ENCODE results near the gene SH2B2.
A peak's percentile ranks its signal among the peaks of the same experiment; 100 is the strongest.

The SH2B2 gene

DNA sequence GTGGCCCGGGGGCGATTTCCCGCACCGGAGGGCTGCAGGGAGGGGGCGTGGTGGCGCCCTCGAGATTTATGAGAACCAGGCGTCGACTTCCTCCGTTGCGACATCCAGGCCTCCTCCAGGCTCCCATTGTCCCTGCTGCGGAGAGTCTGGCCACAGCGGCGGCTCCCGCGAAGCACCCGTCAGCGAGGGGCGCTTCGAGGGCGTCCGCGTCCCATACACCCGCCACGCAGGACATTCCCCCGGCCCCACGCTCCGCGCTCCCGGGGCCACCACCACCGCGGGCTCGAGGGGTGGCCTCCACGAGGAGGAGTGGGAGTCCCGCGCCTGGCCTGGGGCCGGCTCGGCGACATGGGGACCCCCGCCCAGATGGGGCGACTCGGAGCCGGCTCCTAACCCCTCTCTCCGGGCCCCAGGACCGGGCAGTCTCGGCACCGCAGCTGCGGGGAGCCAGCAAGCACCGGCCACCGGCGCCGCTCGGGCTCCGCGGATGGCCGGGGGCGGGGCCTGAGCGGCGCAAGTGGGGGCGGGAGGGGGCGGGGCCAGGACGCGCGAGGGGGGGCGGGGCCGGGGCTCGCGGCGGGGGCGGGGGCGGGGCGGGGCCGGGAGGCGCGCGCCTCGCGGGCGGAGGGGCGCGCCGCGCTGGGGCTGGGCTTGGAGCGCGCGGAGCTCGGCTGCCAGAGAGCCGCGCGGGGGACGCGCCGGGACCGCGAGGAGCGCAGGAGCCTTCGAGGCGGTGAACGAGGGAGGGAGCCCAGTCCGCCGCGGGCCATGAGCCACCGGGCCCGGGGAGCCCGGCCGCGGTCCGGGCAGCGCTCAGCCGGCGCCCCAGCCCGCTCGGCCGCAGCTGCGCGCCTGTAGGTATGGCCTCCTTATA, at the start of gene SH2B2:
SH2B2 (plus strand) TSS at position 632 of the 874 bp plus-strand sequence. CDS start 13,683 bp downstream, outside the sequence.
- peak; percentile 68 for DNase-seq (ENCODE audit: low spot score)

- DNase-seq (ENCODE audit: low spot score), result no peak
Observed at GRCh38 chr7:102239206-102239820, 47.4 kb upstream of the SH2B2 start.

DNA sequence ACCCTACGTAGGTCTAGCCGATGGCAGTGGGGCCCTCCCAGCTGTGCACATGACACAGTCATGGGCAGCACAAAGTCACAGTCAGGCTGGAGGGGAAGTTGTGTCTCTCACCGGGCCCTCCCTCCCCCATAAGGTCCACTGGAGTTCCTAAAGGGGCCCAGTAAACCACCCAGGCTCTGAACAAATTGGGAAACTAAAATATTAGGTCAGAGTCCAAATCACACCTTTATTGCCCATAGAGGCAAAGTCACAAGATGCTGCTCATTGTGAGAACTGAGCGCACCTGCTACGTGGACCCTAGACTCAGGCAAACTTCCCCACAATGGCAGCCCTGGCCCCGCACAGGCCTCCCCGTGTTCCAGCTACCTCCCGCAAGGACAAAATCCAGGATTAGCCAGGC, 45.2 kb upstream of the SH2B2 start:
- DNase-seq (ENCODE audit: low spot score), result no peak

GRCh38 chr7:102244601-102245000, 42.1 kb upstream of the SH2B2 start:
- no peak for DNase-seq (ENCODE audit: low spot score)

DNA sequence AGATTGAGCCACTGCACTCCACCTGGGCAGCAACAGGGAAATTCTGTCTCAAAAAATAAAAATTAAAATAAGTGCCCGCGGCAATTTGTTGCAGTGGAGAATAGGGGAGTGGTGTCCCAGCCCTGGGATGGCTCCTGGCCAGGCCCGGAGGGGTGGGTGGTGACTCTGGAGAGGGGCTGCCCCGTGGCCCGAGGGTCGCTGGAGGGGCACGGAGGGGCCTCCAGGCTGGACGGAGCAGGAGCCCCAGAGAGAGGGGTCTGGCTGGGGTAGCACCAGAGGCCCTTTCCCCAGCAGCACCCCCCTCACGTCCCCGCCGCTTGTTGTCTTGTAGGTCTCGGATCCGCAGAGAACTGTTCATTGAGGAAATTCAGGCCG, 38.6 kb upstream of the SH2B2 start:
- no peak for DNase-seq (ENCODE audit: low spot score)

DNA sequence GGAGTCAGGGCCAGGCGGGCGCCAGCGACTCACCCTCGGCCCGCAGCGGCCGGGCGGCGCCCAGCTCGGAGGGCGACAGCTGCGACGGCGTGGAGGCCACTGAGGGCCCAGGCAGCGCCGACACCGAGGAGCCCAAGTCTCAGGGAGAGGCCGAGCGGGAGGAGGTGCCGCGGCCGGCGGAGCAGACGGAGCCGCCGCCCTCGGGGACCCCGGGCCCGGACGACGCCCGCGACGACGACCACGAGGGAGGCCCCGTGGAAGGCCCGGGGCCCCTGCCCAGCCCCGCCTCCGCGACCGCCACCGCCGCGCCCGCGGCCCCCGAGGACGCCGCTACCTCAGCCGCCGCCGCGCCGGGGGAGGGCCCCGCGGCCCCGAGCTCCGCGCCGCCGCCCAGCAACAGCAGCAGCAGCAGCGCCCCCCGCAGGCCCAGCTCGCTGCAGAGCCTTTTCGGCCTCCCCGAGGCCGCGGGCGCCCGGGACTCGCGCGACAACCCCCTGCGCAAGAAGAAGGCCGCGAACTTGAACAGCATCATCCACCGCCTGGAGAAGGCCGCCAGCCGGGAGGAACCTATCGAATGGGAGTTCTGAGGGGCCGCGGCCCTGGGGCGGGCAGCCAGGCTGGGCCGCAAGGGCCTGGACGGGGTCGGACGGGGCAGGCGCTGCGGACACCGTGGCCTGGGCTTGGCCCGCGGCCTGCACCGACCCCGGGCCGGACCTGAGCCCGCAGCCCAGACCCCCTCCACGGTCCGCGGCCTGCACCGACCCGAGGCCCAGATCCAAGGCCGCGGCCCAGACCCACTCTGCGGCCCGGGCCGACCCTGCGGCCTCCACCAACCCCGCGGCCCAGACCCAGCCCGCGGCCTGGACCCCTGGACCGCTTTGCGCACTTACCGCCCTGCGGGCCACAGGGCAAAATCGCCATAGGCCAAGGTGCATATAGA, 37.9 kb upstream of the SH2B2 start:
- no peak for DNase-seq (ENCODE audit: low spot score)

DNA sequence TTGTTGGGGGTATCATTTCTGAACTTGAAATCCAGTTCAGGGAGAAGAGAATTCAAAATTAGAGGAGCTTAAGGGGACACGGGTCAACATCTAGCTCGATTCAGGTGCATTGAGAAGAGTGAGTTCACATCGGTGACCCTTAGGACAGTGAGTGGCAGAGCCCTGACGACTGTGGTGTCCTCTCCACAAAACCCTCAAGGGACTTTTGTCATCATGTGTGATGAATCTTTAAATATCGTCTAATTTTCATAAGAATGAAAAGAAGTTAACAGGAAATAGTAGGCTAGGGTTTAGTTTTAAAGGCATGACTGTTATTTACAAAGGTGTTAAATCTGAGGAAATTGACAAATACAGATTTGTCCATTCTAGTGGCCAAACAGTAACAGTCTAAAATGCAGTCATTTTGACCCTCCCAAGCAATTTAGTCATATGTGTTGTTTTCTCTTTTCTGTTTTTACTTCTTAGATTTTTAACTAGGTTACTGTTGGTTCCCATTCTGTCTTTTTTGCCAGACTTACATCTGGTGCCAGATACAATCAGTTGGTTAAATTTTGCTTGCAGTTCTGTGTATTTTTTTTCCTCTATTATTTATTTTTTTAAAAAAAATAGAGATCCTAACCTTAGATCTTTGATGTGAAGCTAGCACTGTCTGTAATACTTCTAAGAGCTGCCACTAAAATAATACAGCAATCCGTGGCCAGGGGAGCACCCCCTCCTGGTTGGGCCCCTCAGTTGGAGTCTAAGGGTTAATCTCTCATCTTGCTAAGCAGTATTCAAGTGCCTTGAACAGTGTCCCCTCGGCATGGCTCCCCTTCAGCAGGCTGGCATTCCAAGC, 34.9 kb upstream of the SH2B2 start:
- no peak for DNase-seq (ENCODE audit: low spot score)

GRCh38 chr7:102252366-102252982, 34.2 kb upstream of the SH2B2 start:
- DNase-seq (ENCODE audit: low spot score), result no peak

DNA sequence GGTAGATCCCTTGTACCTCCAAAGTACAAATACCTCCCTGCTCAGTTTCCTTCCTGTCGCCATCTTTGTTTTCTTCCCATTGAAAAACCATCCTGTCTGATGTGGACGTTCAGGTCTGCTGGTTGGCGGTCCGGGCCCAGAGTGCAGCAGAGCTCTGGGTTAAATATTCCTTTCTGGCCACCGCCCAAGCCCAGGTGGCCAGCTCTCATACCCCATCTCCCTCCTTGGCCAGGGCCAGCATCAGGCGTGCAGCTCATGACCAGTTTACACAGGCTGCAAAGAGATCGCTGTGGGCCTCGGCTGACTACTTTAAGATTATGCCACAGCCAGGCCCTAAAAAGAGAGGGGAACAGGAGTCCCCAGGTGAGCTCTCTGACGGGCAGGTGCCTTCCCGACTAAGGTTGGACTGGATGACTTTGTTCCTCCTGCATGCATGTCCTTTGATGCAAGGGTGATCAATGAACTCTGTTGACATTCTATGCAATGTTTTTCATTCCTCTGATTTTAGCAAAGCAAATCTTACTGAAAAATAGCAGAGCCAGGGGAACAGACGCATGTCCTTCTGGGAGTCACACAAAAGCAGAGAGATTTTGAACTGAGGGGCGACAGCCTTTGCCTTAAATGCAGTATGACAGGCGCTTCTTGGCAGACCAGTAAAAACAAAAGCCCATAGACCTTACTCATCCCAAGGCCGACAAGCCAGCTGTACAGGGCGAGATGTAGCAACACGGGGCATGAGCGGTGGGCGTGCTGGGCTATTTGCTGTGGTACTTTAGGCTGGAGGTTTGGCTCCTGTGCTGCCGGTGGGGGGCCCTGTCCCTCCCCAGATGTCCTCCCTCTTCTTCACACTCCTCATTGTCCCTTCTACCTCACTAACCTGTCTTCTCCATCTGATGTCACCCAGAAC, 33.3 kb upstream of the SH2B2 start:
- DNase-seq (ENCODE audit: low spot score), result no peak

DNA sequence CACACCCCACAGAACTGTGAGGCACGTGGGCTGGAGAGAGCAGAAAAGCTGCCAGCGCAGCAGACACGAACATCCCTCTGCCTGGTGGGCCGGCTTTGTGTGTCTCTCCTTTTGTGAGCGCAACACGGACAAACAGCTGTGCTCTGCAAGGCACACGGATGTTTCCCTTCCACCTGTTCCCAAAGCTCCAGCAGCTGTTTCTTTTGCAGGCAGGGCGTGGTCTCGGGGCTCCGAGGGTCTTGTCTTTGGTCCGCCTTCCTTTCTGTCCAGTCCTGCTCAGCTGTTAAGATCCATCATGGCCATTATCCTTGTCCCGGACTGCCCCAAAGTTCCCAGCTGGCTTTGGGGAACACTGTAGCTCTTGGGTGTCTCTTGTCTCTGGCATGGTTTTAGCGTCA, 32.7 kb upstream of the SH2B2 start:
- no peak for DNase-seq (ENCODE audit: low spot score)

DNA sequence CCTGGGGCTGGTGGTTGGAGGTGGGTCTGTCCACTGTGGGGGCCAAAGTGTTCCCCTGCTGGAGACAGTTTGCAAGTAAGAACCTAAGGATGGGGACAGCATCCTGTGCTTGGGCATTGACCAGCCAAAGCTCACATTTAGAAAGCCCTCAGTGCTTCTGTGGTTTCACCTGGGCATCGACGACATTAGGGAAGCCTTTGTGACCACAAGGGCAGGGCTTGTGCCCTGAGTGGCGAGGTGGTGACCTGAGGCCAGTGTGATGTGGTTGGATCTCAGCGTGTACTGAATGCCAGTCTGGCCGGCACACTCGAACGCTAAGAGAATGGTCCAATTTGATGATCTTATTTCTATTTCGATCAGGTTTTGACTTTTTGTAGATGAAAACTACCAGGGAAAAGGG, 32.1 kb upstream of the SH2B2 start:
- DNase-seq (ENCODE audit: low spot score), result no peak

DNA sequence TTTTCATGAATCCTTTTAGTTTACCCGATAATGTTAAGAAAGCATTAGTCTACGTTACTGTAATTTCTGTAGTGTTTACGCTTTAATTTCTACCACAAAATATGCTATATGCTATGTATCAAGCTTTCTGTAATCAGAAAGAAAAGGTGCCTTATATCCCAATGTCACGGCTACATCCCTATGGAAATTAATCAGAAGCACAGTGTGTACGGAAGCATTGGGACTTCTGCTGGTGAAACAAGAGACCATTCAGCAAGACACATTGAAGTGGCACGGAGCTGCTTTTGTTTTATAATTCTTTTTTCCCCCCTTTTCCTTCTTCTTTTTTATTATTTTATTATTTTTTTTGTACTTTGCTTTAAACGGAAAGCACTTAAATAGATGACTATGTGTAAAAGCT, 31.2 kb upstream of the SH2B2 start:
- DNase-seq (ENCODE audit: low spot score), result no peak

- no peak for DNase-seq (ENCODE audit: low spot score)
Observed at GRCh38 chr7:102255916-102256315, 30.8 kb upstream of the SH2B2 start.

GRCh38 chr7:102258073-102258748, 28.5 kb upstream of the SH2B2 start:
- no peak for DNase-seq (ENCODE audit: low spot score)

- no peak for DNase-seq (ENCODE audit: low spot score)
Observed at GRCh38 chr7:102258749-102259107, 27.9 kb upstream of the SH2B2 start.

DNA sequence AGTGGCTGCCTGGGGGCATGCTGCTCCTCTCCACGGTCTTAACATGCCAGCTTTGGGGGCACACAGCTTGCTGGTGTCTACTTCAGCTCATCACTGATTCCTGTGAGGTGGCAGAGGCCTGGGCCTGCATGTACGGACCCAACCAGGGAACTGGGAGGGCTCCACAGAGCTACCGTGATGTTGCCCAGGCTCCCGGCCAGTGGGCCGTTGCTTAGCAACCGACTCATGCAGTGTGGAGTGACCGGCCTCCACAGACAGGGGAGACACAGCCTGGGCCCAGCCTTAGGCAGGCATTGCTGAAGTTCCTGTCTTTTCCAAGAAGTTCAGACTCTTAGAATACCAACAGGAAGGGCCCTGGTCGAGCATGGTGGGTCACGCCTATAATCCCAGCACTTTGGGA, 25.8 kb upstream of the SH2B2 start:
- DNase-seq (ENCODE audit: low spot score), result no peak

DNA sequence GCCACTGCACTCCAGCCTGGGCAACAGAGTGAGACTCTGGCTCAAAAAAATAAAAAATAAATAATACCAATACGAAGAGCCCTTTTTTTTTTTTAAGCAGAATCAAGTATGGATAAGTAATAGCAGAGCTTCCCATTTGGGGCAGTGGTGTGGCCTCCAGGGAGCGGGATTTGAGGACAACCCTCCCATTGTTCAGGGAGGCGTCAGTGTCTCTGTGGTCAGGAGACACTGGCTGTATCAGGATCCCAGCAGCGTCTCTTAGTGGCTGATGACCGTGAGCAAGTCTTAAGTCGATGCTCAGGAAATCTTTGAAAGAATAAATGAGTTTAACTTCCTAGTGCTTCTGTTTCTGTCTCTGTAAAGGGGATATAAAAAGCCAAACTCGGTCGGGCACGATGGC, 25.2 kb upstream of the SH2B2 start:
- no peak for DNase-seq (ENCODE audit: low spot score)

- no peak for DNase-seq (ENCODE audit: low spot score)
Observed at GRCh38 chr7:102262546-102262945, 24.1 kb upstream of the SH2B2 start.

GRCh38 chr7:102264367-102264891, 22.2 kb upstream of the SH2B2 start:
- DNase-seq (ENCODE audit: low spot score), result no peak
